ENCODE measurements around the gene ZNF516.

The ZNF516 gene

GRCh38 chr18:76315722-76316230 lies 179.3 kb downstream of the ZNF516 start:
- no peak for DNase-seq

DNA sequence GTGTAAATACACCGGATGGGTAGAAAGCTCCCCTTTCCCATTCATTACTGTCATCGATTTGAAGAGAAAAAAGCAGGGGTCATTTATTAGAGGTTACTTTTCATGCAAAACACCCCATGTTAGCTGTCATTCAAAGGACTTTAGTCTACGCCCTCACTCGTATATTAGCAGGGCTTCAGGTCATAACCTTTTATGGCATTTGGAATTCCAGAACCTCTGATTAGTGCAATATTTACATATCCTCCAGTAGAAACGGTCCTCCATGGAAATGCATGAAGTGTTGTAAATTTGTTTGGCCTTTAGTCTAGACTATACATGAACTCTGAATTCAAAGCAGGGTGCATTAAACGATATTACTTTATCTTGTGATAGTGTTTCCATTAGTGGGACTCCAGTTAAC lies 180.5 kb downstream of the ZNF516 start:
- DNase-seq = no peak

- no peak for DNase-seq
Measured at GRCh38 chr18:76314015-76314414, 181.0 kb downstream of the ZNF516 start.

Data from NCI-H446 treated with DMSO at 0.1 percent for 48 hours (cell line).